ENCODE measurements around the gene FRMD1.

DNA sequence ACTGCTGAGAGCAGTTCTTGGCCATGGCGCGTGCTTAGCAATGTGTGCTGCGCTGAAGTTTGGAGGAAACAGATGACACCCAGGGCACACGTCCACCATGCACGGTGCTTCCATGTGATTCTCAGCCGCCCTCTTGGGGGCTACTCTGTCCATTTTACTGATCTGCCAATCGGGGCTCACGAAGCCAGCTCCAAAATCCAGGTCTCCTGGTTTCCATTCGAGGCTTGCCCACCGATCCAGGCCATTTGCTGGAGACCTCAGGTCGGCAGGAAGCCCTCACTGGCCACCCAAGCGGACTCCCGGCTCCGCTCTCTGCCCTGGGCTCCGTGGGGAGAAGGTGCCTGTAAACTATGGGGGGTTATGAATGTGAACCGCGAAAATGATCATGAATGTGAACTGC is 11.7 kb upstream of the FRMD1 start:
- TF ChIP-seq, protein P1, sequence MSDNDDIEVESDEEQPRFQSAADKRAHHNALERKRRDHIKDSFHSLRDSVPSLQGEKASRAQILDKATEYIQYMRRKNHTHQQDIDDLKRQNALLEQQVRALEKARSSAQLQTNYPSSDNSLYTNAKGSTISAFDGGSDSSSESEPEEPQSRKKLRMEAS (IDR thresholded peaks at IDR 0.05; ENCODE audit: low read depth, low read length) = no peak
- TF ChIP-seq POLR2A (IDR thresholded peaks at IDR 0.05; ENCODE audit: low read depth, low read length) (no peak), CTCF (IDR thresholded peaks at IDR 0.05 in 2 of 3, conservative IDR thresholded peaks at IDR 0.05 in 1 of 3; ENCODE audit: control insufficient read depth in 2 of 3, extremely low read depth in 1 of 3, insufficient read depth in 1 of 3, low read depth in 3 of 3, low read length in 3 of 3) (no peak), NBN (IDR thresholded peaks at IDR 0.05) (no peak), EP300 (IDR thresholded peaks at IDR 0.05; ENCODE audit: borderline replicate concordance in 1 of 2, control insufficient read depth in 1 of 2, low read depth in 2 of 2, low read length in 2 of 2) (no peak), EGR1 (IDR thresholded peaks at IDR 0.05; ENCODE audit: borderline replicate concordance in 1 of 2, low read depth in 2 of 2, low read length in 2 of 2) (no peak), TAF1 (IDR thresholded peaks at IDR 0.05; ENCODE audit: borderline replicate concordance, low read depth, low read length) (no peak), RCOR1 (conservative IDR thresholded peaks at IDR 0.05; ENCODE audit: low read depth, low read length) (no peak), KLF5 (IDR thresholded peaks at IDR 0.05; ENCODE audit: partially characterized antibody) (no peak)
- TF ChIP-seq, protein P2, sequence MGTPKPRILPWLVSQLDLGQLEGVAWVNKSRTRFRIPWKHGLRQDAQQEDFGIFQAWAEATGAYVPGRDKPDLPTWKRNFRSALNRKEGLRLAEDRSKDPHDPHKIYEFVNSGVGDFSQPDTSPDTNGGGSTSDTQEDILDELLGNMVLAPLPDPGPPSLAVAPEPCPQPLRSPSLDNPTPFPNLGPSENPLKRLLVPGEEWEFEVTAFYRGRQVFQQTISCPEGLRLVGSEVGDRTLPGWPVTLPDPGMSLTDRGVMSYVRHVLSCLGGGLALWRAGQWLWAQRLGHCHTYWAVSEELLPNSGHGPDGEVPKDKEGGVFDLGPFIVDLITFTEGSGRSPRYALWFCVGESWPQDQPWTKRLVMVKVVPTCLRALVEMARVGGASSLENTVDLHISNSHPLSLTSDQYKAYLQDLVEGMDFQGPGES (IDR thresholded peaks at IDR 0.05) = no peak
- TF ChIP-seq, protein P3, sequence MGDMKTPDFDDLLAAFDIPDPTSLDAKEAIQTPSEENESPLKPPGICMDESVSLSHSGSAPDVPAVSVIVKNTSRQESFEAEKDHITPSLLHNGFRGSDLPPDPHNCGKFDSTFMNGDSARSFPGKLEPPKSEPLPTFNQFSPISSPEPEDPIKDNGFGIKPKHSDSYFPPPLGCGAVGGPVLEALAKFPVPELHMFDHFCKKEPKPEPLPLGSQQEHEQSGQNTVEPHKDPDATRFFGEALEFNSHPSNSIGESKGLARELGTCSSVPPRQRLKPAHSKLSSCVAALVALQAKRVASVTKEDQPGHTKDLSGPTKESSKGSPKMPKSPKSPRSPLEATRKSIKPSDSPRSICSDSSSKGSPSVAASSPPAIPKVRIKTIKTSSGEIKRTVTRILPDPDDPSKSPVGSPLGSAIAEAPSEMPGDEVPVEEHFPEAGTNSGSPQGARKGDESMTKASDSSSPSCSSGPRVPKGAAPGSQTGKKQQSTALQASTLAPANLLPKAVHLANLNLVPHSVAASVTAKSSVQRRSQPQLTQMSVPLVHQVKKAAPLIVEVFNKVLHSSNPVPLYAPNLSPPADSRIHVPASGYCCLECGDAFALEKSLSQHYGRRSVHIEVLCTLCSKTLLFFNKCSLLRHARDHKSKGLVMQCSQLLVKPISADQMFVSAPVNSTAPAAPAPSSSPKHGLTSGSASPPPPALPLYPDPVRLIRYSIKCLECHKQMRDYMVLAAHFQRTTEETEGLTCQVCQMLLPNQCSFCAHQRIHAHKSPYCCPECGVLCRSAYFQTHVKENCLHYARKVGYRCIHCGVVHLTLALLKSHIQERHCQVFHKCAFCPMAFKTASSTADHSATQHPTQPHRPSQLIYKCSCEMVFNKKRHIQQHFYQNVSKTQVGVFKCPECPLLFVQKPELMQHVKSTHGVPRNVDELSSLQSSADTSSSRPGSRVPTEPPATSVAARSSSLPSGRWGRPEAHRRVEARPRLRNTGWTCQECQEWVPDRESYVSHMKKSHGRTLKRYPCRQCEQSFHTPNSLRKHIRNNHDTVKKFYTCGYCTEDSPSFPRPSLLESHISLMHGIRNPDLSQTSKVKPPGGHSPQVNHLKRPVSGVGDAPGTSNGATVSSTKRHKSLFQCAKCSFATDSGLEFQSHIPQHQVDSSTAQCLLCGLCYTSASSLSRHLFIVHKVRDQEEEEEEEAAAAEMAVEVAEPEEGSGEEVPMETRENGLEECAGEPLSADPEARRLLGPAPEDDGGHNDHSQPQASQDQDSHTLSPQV (IDR thresholded peaks at IDR 0.05) = no peak
